Stimulated activated CD8-positive, alpha-beta memory T cell treated with anti-CD3 and anti-CD28 coated beads, Interleukin-15, amount 100 ng/mL, for 4 hours (primary cell): ENCODE measurements around the gene MRPL19.
"Not testable (repeated sequence)": the region's sequence is repeated elsewhere in the genome, so short reads cannot be mapped to it uniquely, and the experiment has no call there.

ENCODE experiments used
- DNase-seq, 2 donors: peaks; one replicate each; pipeline ENCODE4 v3.0.0-alpha.2; 2020; ENCODE audit warnings: low read depth in 2 of 2

Gene MRPL19

GRCh38 chr2:75667884-75668283 lies 21.3 kb downstream of the MRPL19 start:
- no peak for DNase-seq

GRCh38 chr2:75675423-75675822 lies 28.8 kb downstream of the MRPL19 start:
- not testable (repeated sequence) for DNase-seq

GRCh38 chr2:75675908-75676307 lies 29.3 kb downstream of the MRPL19 start:
- no peak for DNase-seq

- DNase-seq = no peak
These were observed 29.9 kb downstream of the MRPL19 start for GRCh38 chr2:75676464-75676863.

- DNase-seq = no peak
These were observed 33.0 kb downstream of the MRPL19 start for GRCh38 chr2:75679556-75679955.

GRCh38 chr2:75680402-75680801 lies 33.8 kb downstream of the MRPL19 start:
- no peak for DNase-seq

- not testable (repeated sequence) for DNase-seq
These were observed 36.8 kb downstream of the MRPL19 start for GRCh38 chr2:75683430-75683829.

GRCh38 chr2:75688196-75688595 lies 41.6 kb downstream of the MRPL19 start:
- DNase-seq = no peak

- DNase-seq = no peak
These were observed 52.3 kb downstream of the MRPL19 start for GRCh38 chr2:75698918-75699317.

- no peak for DNase-seq
These were observed 56.0 kb downstream of the MRPL19 start for GRCh38 chr2:75702593-75702992.

GRCh38 chr2:75703589-75704287 lies 57.2 kb downstream of the MRPL19 start:
- no peak for DNase-seq

- no peak for DNase-seq
These were observed 59.3 kb downstream of the MRPL19 start for GRCh38 chr2:75705921-75706320.

- DNase-seq = no peak
These were observed 61.3 kb downstream of the MRPL19 start for GRCh38 chr2:75707901-75708300.

GRCh38 chr2:75709297-75709696 lies 62.7 kb downstream of the MRPL19 start:
- no peak for DNase-seq

- DNase-seq = no peak
These were observed 63.6 kb downstream of the MRPL19 start for GRCh38 chr2:75710220-75710576.

GRCh38 chr2:75710577-75711253 lies 64.1 kb downstream of the MRPL19 start, which contains the start of gene GCFC2:
TSS of gene GCFC2 (minus strand) at chr2:75710915. CDS start at chr2:75710855, 60 bp downstream.
- peak; percentile 70 to 75 for DNase-seq

- not testable (repeated sequence) for DNase-seq
These were observed 65.0 kb downstream of the MRPL19 start for GRCh38 chr2:75711590-75711989.

GRCh38 chr2:75716406-75716805 lies 69.8 kb downstream of the MRPL19 start:
- DNase-seq = no peak

GRCh38 chr2:75719616-75720015 lies 73.0 kb downstream of the MRPL19 start:
- no peak for DNase-seq

GRCh38 chr2:75720525-75720924 lies 73.9 kb downstream of the MRPL19 start:
- DNase-seq = no peak

- no peak for DNase-seq
These were observed 76.1 kb downstream of the MRPL19 start for GRCh38 chr2:75722687-75723086.

GRCh38 chr2:75728614-75729419 lies 82.2 kb downstream of the MRPL19 start:
- DNase-seq = no peak

- no peak for DNase-seq
These were observed 83.3 kb downstream of the MRPL19 start for GRCh38 chr2:75729861-75730260.
